GM23338 (cell line): ENCODE measurements around the gene JARID2. TPM values are rescaled to one million over a fixed set of nuclear protein-coding genes. Genes with fewer than 3 reads are reported as not detected.

ENCODE experiments used
- ATAC-seq: fragments of 200-7000 bp; cut with Tn5 transposase; 3 replicates; pipeline ENCODE4 v1.9.1; 2020
- DNase-seq: peaks from one replicate; pipeline ENCODE4 v3.0.0-alpha.2; 2015; ENCODE audit warnings: low spot score
- H2AFZ ChIP-seq: fragments of 200-600 bp; sonication (generic); 2 replicates; pipeline ENCODE4 v1.8.0; 2016; ENCODE audit warnings: antibody characterized with exemption, mild to moderate bottlenecking, moderate library complexity
- H3F3A ChIP-seq: fragments of 200-600 bp; sonication (generic); replicated peaks from 2 replicates; pipeline ENCODE4 v1.8.0; 2017; ENCODE audit warnings: antibody characterized with exemption, mixed run types, low read depth
- H3K27ac ChIP-seq: fragments of 200-600 bp; sonication (generic); 2 replicates; pipeline ENCODE4 v1.6.1; 2016; ENCODE audit warnings: low read depth
- H3K27me3 ChIP-seq: fragments of 200-600 bp; sonication (generic); 2 replicates; pipeline ENCODE4 v1.8.0; 2016; ENCODE audit warnings: mild to moderate bottlenecking, mixed run types, moderate library complexity; ENCODE audit not compliant: insufficient read depth
- H3K36me3 ChIP-seq: fragments of 200-600 bp; sonication (generic); 2 replicates; pipeline ENCODE4 v1.8.0; 2016; ENCODE audit warnings: mild to moderate bottlenecking; ENCODE audit not compliant: insufficient read depth
- H3K4me1 ChIP-seq: fragments of 200-600 bp; sonication (generic); 2 replicates; pipeline ENCODE4 v1.8.0; 2016; ENCODE audit warnings: mild to moderate bottlenecking, moderate library complexity; ENCODE audit not compliant: insufficient read depth
- H3K4me2 ChIP-seq: fragments of 200-600 bp; sonication (generic); 2 replicates; pipeline ENCODE4 v1.7.1; 2017; ENCODE audit warnings: mixed run types
- H3K4me3 ChIP-seq: fragments of 200-600 bp; sonication (generic); 2 replicates; pipeline ENCODE4 v1.6.1; 2016; ENCODE audit warnings: mixed run types
- H3K79me2 ChIP-seq: fragments of 200-600 bp; sonication (generic); replicated peaks from 2 replicates; pipeline ENCODE4 v1.8.0; 2017; ENCODE audit warnings: mild to moderate bottlenecking; ENCODE audit not compliant: insufficient read depth
- H3K9me2 ChIP-seq: fragments of 200-600 bp; sonication (generic); 2 replicates; pipeline ENCODE4 v1.8.0; 2017; ENCODE audit not compliant: insufficient read depth
- H4K20me1 ChIP-seq: fragments of 200-600 bp; sonication (generic); replicated peaks from 2 replicates; pipeline ENCODE4 v1.8.0; 2017; ENCODE audit warnings: mild to moderate bottlenecking; ENCODE audit not compliant: insufficient read depth
- H3K27ac Mint-ChIP-seq: 2 replicates; pipeline ENCODE4 v1.8.0; 2020; ENCODE audit warnings: inconsistent platforms, mild to moderate bottlenecking, moderate library complexity, mixed read lengths
- H3K27me3 Mint-ChIP-seq: 3 replicates; pipeline ENCODE4 v1.8.0; 2022; ENCODE audit warnings: low read depth, mild to moderate bottlenecking, moderate library complexity, mixed read lengths, inconsistent platforms; ENCODE audit not compliant: insufficient read depth, poor library complexity
- H3K36me3 Mint-ChIP-seq: 3 replicates; pipeline ENCODE4 v1.8.0; 2021; ENCODE audit warnings: low read depth, mild to moderate bottlenecking, inconsistent platforms, moderate library complexity, mixed read lengths
- H3K4me1 Mint-ChIP-seq: 3 replicates; pipeline ENCODE4 v1.8.0; 2020; ENCODE audit warnings: mild to moderate bottlenecking, inconsistent platforms, mixed read lengths
- H3K4me3 Mint-ChIP-seq: 3 replicates; pipeline ENCODE4 v1.8.0; 2021; ENCODE audit warnings: moderate library complexity, mild to moderate bottlenecking, inconsistent platforms, mixed read lengths
- H3K9me3 Mint-ChIP-seq: 3 replicates; pipeline ENCODE4 v1.8.0; 2020; ENCODE audit warnings: moderate library complexity, mild to moderate bottlenecking, inconsistent platforms, mixed read lengths
- CREB1 ChIP-seq: fragments of 250-450 bp; sonication (Bioruptor Pico); IDR thresholded peaks from 2 replicates; pipeline ENCODE4 v1.5.0; 2020; ENCODE audit warnings: low read depth, mild to moderate bottlenecking, moderate library complexity
- ETS1 ChIP-seq: IDR thresholded peaks from 2 replicates; pipeline ENCODE4 v1.6.1; 2016; ENCODE audit warnings: antibody characterized with exemption
- EZH2phosphoT487 ChIP-seq: fragments of 200-600 bp; sonication (generic); IDR thresholded peaks from one replicate; pipeline ENCODE4 v1.8.1; 2018; ENCODE audit warnings: antibody characterized with exemption; ENCODE audit not compliant: unreplicated experiment
- JUNB ChIP-seq: IDR thresholded peaks from one replicate; pipeline ENCODE4 v1.6.1; 2016; ENCODE audit warnings: antibody characterized with exemption; ENCODE audit not compliant: unreplicated experiment
- POLR2AphosphoS5 ChIP-seq: IDR thresholded peaks from 2 replicates; pipeline ENCODE4 v1.6.1; 2016; ENCODE audit warnings: antibody characterized with exemption, low read depth
- STAT1 ChIP-seq: IDR thresholded peaks from one replicate; pipeline ENCODE4 v1.6.1; 2016; ENCODE audit warnings: antibody characterized with exemption; ENCODE audit not compliant: unreplicated experiment
- ZNF114 ChIP-seq: fragments of 250-450 bp; sonication (Bioruptor Pico); IDR thresholded peaks from 2 replicates; pipeline ENCODE4 v1.5.0; 2020; ENCODE audit warnings: mild to moderate bottlenecking, moderate library complexity
- polyA plus RNA-seq: library from polyadenylated mRNA; unstranded; fragments of >200 nt; fragmentation: Nextera tagmentation; extraction: Ambion mirVana; gene quantifications from 2 replicates; pipeline ENCODE4 v1.2.1, GENCODE V29; 2016
- total RNA-seq: library from RNA; depleted of rRNA; stranded (reverse); fragments of >200 nt; shearing (Covaris generic); gene quantifications from 2 replicates; pipeline ENCODE4 v1.2.3, GENCODE V29; 2014
- TF ChIP-seq, protein P1 (sequence below): fragments of 250-450 bp; sonication (Bioruptor Pico); IDR thresholded peaks from 2 replicates; pipeline ENCODE4 v1.5.0; 2020; ENCODE audit warnings: mild to moderate bottlenecking, moderate library complexity

JARID2 gene
- total and polyA plus RNA-seq, 2 experiments from 2014 or later = 92.8 to 196 TPM

GRCh38 chr6:15447546-15448267, 201.8 kb downstream of the JARID2 start:
- ATAC-seq = peak; percentile 35
- Histone ChIP-seq H4K20me1 (peaks cover 97% of the 10 kb centered on the region), H3F3A (peaks cover 25% of the 10 kb centered on the region; the same call in 1 of the 2 replicates), H3K9me2 (no peaks in the 10 kb centered on the region), H3K4me1 (peaks cover 71% of the 10 kb centered on the region), H3K27ac (no peak overlapping the region), H3K4me3 (no peak overlapping the region), H3K4me2 (peak overlapping the region; percentile 37; the same call in 1 of the 2 replicates), H3K36me3 (peaks cover 18% of the 10 kb centered on the region), H3K79me2 (peaks cover 100% of the 10 kb centered on the region), H2AFZ (no peak overlapping the region), H3K27me3 (no peaks in the 10 kb centered on the region)
- H3K4me3 Mint-ChIP-seq = no peak overlapping the region
- H3K9me3 Mint-ChIP-seq = no peaks in the 10 kb centered on the region
- TF ChIP-seq, protein P1, sequence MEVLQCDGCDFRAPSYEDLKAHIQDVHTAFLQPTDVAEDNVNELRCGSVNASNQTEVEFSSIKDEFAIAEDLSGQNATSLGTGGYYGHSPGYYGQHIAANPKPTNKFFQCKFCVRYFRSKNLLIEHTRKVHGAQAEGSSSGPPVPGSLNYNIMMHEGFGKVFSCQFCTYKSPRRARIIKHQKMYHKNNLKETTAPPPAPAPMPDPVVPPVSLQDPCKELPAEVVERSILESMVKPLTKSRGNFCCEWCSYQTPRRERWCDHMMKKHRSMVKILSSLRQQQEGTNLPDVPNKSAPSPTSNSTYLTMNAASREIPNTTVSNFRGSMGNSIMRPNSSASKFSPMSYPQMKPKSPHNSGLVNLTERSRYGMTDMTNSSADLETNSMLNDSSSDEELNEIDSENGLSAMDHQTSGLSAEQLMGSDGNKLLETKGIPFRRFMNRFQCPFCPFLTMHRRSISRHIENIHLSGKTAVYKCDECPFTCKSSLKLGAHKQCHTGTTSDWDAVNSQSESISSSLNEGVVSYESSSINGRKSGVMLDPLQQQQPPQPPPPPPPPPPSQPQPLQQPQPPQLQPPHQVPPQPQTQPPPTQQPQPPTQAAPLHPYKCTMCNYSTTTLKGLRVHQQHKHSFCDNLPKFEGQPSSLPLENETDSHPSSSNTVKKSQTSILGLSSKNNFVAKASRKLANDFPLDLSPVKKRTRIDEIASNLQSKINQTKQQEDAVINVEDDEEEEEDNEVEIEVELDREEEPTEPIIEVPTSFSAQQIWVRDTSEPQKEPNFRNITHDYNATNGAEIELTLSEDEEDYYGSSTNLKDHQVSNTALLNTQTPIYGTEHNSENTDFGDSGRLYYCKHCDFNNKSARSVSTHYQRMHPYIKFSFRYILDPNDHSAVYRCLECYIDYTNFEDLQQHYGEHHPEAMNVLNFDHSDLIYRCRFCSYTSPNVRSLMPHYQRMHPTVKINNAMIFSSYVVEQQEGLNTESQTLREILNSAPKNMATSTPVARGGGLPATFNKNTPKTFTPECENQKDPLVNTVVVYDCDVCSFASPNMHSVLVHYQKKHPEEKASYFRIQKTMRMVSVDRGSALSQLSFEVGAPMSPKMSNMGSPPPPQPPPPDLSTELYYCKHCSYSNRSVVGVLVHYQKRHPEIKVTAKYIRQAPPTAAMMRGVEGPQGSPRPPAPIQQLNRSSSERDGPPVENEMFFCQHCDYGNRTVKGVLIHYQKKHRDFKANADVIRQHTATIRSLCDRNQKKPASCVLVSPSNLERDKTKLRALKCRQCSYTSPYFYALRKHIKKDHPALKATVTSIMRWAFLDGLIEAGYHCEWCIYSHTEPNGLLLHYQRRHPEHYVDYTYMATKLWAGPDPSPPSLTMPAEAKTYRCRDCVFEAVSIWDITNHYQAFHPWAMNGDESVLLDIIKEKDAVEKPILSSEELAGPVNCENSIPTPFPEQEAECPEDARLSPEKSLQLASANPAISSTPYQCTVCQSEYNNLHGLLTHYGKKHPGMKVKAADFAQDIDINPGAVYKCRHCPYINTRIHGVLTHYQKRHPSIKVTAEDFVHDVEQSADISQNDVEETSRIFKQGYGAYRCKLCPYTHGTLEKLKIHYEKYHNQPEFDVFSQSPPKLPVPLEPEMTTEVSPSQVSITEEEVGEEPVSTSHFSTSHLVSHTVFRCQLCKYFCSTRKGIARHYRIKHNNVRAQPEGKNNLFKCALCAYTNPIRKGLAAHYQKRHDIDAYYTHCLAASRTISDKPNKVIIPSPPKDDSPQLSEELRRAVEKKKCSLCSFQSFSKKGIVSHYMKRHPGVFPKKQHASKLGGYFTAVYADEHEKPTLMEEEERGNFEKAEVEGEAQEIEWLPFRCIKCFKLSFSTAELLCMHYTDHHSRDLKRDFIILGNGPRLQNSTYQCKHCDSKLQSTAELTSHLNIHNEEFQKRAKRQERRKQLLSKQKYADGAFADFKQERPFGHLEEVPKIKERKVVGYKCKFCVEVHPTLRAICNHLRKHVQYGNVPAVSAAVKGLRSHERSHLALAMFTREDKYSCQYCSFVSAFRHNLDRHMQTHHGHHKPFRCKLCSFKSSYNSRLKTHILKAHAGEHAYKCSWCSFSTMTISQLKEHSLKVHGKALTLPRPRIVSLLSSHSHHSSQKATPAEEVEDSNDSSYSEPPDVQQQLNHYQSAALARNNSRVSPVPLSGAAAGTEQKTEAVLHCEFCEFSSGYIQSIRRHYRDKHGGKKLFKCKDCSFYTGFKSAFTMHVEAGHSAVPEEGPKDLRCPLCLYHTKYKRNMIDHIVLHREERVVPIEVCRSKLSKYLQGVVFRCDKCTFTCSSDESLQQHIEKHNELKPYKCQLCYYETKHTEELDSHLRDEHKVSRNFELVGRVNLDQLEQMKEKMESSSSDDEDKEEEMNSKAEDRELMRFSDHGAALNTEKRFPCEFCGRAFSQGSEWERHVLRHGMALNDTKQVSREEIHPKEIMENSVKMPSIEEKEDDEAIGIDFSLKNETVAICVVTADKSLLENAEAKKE = no peak
- no peak for TF ChIP-seq EZH2phosphoT487
- no peak for TF ChIP-seq POLR2AphosphoS5
- no peak for TF ChIP-seq CREB1 (CRISPR knock-in tag)
- no peak for TF ChIP-seq ZNF114 (CRISPR knock-in tag)
- no peak for TF ChIP-seq STAT1
- TF ChIP-seq ETS1 = no peak
- no peak for TF ChIP-seq JUNB
- peaks cover 35% of the 10 kb centered on the region for H3K27me3 Mint-ChIP-seq
- DNase-seq = no peak
- peak overlapping the region; percentile 25; the same call in 1 of the 2 replicates for H3K27ac Mint-ChIP-seq
- H3K4me1 Mint-ChIP-seq = peaks cover 88% of the 10 kb centered on the region
- peaks cover 21% of the 10 kb centered on the region for H3K36me3 Mint-ChIP-seq
